Peyer's patch (tissue), 4 donors: ENCODE data around the gene GPSM1. TPM values are rescaled to one million over a fixed set of nuclear protein-coding genes. Genes with fewer than 3 reads are reported as not detected.

Experiments
- DNase-seq, 3 donors: peaks; one replicate each; pipeline ENCODE4 v3.0.0-alpha.2; 2017 to 2019
- H3K27ac ChIP-seq, 4 donors: fragments of 200-600 bp; sonication (generic); one replicate each; pipeline ENCODE4 v1.5.1; 2016 to 2019
- H3K27me3 ChIP-seq, 2 donors: fragments of 200-600 bp; sonication (generic); one replicate each; pipeline ENCODE4 v1.5.1; 2019
- H3K36me3 ChIP-seq, 3 donors: fragments of 200-600 bp; sonication (generic); one replicate each; pipeline ENCODE4 v1.5.1; 2016 to 2019
- H3K4me1 ChIP-seq, 4 donors: fragments of 200-600 bp; sonication (generic); one replicate each; pipeline ENCODE4 v1.5.1; 2016 to 2019
- H3K4me3 ChIP-seq, 4 donors: fragments of 200-600 bp; sonication (generic); 1 replicate in 3 of 4; 2 replicates in 1 of 4; pipeline ENCODE4 v1.5.1; 2016 to 2019; ENCODE audit warnings: mild to moderate bottlenecking in 1 of 4
- H3K9me3 ChIP-seq, 4 donors: fragments of 200-600 bp; sonication (generic); one replicate each; pipeline ENCODE4 v1.5.1; 2016 to 2019; ENCODE audit warnings: mild to moderate bottlenecking in 1 of 4
- POLR2A ChIP-seq, 2 donors: fragments of 450-650 bp; IDR thresholded peaks; one replicate each; pipeline ENCODE4 v1.5.1; 2017; ENCODE audit warnings: antibody characterized with exemption in 2 of 2, mild to moderate bottlenecking in 2 of 2, moderate library complexity in 2 of 2
- total RNA-seq, 4 donors: library from RNA; depleted of rRNA; stranded (reverse); fragments of >200 nt; gene quantifications; one replicate each; pipeline ENCODE4 v1.1.0, GENCODE V29; 2016
- TF ChIP-seq, protein P1 (sequence below), 6 experiments: fragments of 450-650 bp in 4 of 6; fragments of 200-600 bp in 2 of 6; sonication (generic) in 1 of 6; IDR thresholded peaks; one replicate each; pipeline ENCODE4 v1.5.1; 2017 to 2019; ENCODE audit warnings: antibody characterized with exemption in 6 of 6, mild to moderate bottlenecking in 3 of 6, moderate library complexity in 1 of 6

Gene GPSM1
- total RNA-seq, 4 donors from 2014 or later = 3.7 to 25.6 (median 6.0) TPM

GRCh38 chr9:136300016-136300545, 27.3 kb upstream of the GPSM1 start:
- H3K27ac ChIP-seq = no peak overlapping the region
- H3K36me3 ChIP-seq = no peaks in the 10 kb centered on the region
- TF ChIP-seq, protein P1, sequence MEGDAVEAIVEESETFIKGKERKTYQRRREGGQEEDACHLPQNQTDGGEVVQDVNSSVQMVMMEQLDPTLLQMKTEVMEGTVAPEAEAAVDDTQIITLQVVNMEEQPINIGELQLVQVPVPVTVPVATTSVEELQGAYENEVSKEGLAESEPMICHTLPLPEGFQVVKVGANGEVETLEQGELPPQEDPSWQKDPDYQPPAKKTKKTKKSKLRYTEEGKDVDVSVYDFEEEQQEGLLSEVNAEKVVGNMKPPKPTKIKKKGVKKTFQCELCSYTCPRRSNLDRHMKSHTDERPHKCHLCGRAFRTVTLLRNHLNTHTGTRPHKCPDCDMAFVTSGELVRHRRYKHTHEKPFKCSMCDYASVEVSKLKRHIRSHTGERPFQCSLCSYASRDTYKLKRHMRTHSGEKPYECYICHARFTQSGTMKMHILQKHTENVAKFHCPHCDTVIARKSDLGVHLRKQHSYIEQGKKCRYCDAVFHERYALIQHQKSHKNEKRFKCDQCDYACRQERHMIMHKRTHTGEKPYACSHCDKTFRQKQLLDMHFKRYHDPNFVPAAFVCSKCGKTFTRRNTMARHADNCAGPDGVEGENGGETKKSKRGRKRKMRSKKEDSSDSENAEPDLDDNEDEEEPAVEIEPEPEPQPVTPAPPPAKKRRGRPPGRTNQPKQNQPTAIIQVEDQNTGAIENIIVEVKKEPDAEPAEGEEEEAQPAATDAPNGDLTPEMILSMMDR (IDR thresholded peaks at IDR 0.05) = no peak
- no peak for TF ChIP-seq POLR2A (IDR thresholded peaks at IDR 0.05)
- H3K4me1 ChIP-seq = peaks cover 0 to 13% (median 0%) of the 10 kb centered on the region in 4 donors
- no peak overlapping the region for H3K4me3 ChIP-seq
- no peaks in the 10 kb centered on the region for H3K9me3 ChIP-seq
- no peak for DNase-seq
- H3K27me3 ChIP-seq = no peaks in the 10 kb centered on the region

GRCh38 chr9:136300866-136301265, 26.5 kb upstream of the GPSM1 start:
- Histone ChIP-seq H3K4me3 (no peak overlapping the region), H3K36me3 (no peaks in the 10 kb centered on the region), H3K27ac (no peak overlapping the region), H3K4me1 (peaks cover 0 to 13% (median 0%) of the 10 kb centered on the region in 4 donors), H3K27me3 (no peaks in the 10 kb centered on the region), H3K9me3 (no peaks in the 10 kb centered on the region)
- DNase-seq = no peak
- no peak for TF ChIP-seq POLR2A (IDR thresholded peaks at IDR 0.05)
- TF ChIP-seq, protein P1 (IDR thresholded peaks at IDR 0.05) = no peak

- TF ChIP-seq, protein P1 (IDR thresholded peaks at IDR 0.05) = no peak
- no peak for TF ChIP-seq POLR2A (IDR thresholded peaks at IDR 0.05)
- Histone ChIP-seq H3K9me3 (no peaks in the 10 kb centered on the region), H3K36me3 (no peaks in the 10 kb centered on the region), H3K4me3 (no peak overlapping the region), H3K4me1 (peaks cover 0 to 7% (median 0%) of the 10 kb centered on the region in 4 donors), H3K27me3 (no peaks in the 10 kb centered on the region), H3K27ac (no peak overlapping the region)
- DNase-seq = no peak
Measured at GRCh38 chr9:136302527-136302926, 24.8 kb upstream of the GPSM1 start.

GRCh38 chr9:136303066-136303824, 24.1 kb upstream of the GPSM1 start:
- TF ChIP-seq POLR2A (IDR thresholded peaks at IDR 0.05) = no peak
- TF ChIP-seq, protein P1 (IDR thresholded peaks at IDR 0.05) = no peak
- no peaks in the 10 kb centered on the region for H3K36me3 ChIP-seq
- H3K27ac ChIP-seq = no peak overlapping the region
- no peak overlapping the region for H3K4me3 ChIP-seq
- H3K4me1 ChIP-seq = peaks cover 0 to 7% (median 0%) of the 10 kb centered on the region in 4 donors
- no peaks in the 10 kb centered on the region for H3K9me3 ChIP-seq
- H3K27me3 ChIP-seq = no peaks in the 10 kb centered on the region
- no peak for DNase-seq

GRCh38 chr9:136303825-136304416, 23.4 kb upstream of the GPSM1 start, which contains the start of gene CCDC187:
Gene CCDC187 (minus strand): TSS chr9:136304094. CDS start chr9:136303830, 264 bp downstream.
- no peak within 1 kb of the TSS for H3K27ac ChIP-seq
- H3K4me1 ChIP-seq = peaks cover 0 to 7% (median 0%) of the 10 kb centered on the region in 4 donors
- H3K36me3 ChIP-seq = no peaks in the 10 kb centered on the region
- DNase-seq = no peak
- no peaks in the 10 kb centered on the region for H3K9me3 ChIP-seq
- no peak for TF ChIP-seq POLR2A (IDR thresholded peaks at IDR 0.05)
- TF ChIP-seq, protein P1 (IDR thresholded peaks at IDR 0.05) = no peak
- no peaks in the 10 kb centered on the region for H3K27me3 ChIP-seq
- no peak within 1 kb of the TSS for H3K4me3 ChIP-seq
